Natural killer cell (primary cell): ENCODE results near the gene NPAT. TPM values are rescaled to one million over a fixed set of nuclear protein-coding genes. Genes with fewer than 3 reads are reported as not detected.

ENCODE experiments used
- ATAC-seq, 3 donors: fragments of 150-1000 bp in 2 of 3; fragments of 200-7000 bp in 1 of 3; cut with Tn5 transposase; 1 replicate in 1 of 3; 2 replicates in 2 of 3; pipeline ENCODE4 v1.10.0; 2021; ENCODE audit warnings: mild to moderate bottlenecking in 2 of 3, moderate library complexity in 2 of 3
- DNase-seq, 2 donors: peaks; one replicate each; pipeline versions ENCODE4 v3.0.0 to v3.0.0-alpha.2; 2013 to 2021; ENCODE audit warnings: mixed read lengths in 1 of 2
- H3K27ac ChIP-seq: one replicate; pipeline ENCODE4 v1.5.1; 2013; ENCODE audit warnings: mild to moderate bottlenecking, low read length
- H3K27me3 ChIP-seq: one replicate; pipeline ENCODE4 v1.6.1; 2013; ENCODE audit warnings: low read length; ENCODE audit not compliant: control insufficient read depth, insufficient read depth
- H3K36me3 ChIP-seq: one replicate; pipeline ENCODE4 v1.6.1; 2013; ENCODE audit warnings: low read length; ENCODE audit not compliant: control insufficient read depth, insufficient read depth
- H3K4me1 ChIP-seq: one replicate; pipeline ENCODE4 v1.6.1; 2013; ENCODE audit warnings: low read length; ENCODE audit not compliant: control insufficient read depth, insufficient read depth
- H3K4me3 ChIP-seq: one replicate; pipeline ENCODE4 v1.5.1; 2013; ENCODE audit warnings: low read length
- H3K9me3 ChIP-seq: one replicate; pipeline ENCODE4 v1.6.1; 2013; ENCODE audit warnings: low read length; ENCODE audit not compliant: control insufficient read depth, insufficient read depth
- H3K27ac Mint-ChIP-seq, 2 donors: one replicate each; pipeline ENCODE4 v1.8.0; 2022; ENCODE audit warnings: mild to moderate bottlenecking in 2 of 2, mixed read lengths in 2 of 2, moderate library complexity in 1 of 2
- H3K27me3 Mint-ChIP-seq, 2 donors: one replicate each; pipeline ENCODE4 v1.8.0; 2022; ENCODE audit warnings: low read depth in 2 of 2, mixed read lengths in 2 of 2
- H3K36me3 Mint-ChIP-seq: one replicate; pipeline ENCODE4 v1.8.0; 2022; ENCODE audit warnings: mixed read lengths
- H3K4me1 Mint-ChIP-seq, 2 donors: one replicate each; pipeline ENCODE4 v1.8.0; 2022; ENCODE audit warnings: mixed read lengths in 2 of 2
- H3K4me3 Mint-ChIP-seq: one replicate; pipeline ENCODE4 v1.8.0; 2022; ENCODE audit warnings: mild to moderate bottlenecking, moderate library complexity, mixed read lengths
- H3K9me3 Mint-ChIP-seq, 2 donors: one replicate each; pipeline ENCODE4 v1.8.0; 2022; ENCODE audit warnings: mixed read lengths in 2 of 2
- WGBS: methylation state at CpG from one replicate; pipeline ENCODE4 v1.1.7; 2013; ENCODE audit warnings: missing lambda C conversion rate; ENCODE audit not compliant: insufficient coverage; 5-methylcytosine and 5-hydroxymethylcytosine counted together
- intact Hi-C: fragments of 100-400 bp; cut with micrococcal nuclease; formaldehyde crosslinking; loops from one replicate; pipeline ENCODE4 v1.14.2; 2022
- total RNA-seq, 4 donors: library from RNA; stranded (reverse); fragments of 120-200 nt in 1 of 4; gene quantifications; one replicate each; pipeline versions ENCODE4 v1.2.3 to v1.2.4, GENCODE V29; 2013 to 2022
- TF ChIP-seq, protein P1 (sequence below): fragments of 200-600 bp; IDR thresholded peaks from one replicate; pipeline ENCODE4 v1.8.0; 2022; ENCODE audit warnings: antibody characterized with exemption

The NPAT gene
- total RNA-seq, 3 donors from 2014 or later (not counting 1 experiment from before 2014, with no cell fraction given) = 34.8 to 42.6 (median 36.1) TPM

DNA sequence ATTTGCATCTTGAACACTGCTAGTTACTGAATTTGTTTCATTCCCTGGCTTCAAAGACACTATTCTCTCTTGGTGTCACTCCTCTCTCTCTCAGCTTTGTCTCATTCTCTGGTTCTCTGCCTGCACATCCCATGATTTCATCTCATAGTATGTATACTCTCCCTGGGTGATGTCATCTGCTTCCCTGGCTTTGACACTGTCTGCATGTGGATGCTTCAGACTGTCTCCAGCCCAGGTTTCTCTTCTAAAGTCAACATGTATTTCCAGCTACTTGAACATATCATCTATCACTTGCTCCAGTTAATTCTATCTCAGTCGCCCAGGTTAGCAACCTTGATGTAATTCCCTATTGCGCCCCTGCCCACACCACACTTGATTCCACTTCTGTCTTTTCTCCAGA, 110.4 kb downstream of the NPAT start:
- DNase-seq (no peak), ATAC-seq (no peak)
- H3K27ac ChIP-seq = no peak overlapping the region
- peaks cover 3% of the 10 kb centered on the region for H3K36me3 ChIP-seq
- intact Hi-C loops = loop anchor here (10.0 kb wide), 1 partner anchor 543 kb away; no protein-coding TSS in a partner anchor
- H3K27ac Mint-ChIP-seq = peak overlapping the region in 1 of 2 donors; percentile 0
- H3K4me3 ChIP-seq = no peak overlapping the region
- H3K4me1 Mint-ChIP-seq = no peaks in the 10 kb centered on the region
- H3K4me3 Mint-ChIP-seq = no peak overlapping the region
- H3K36me3 Mint-ChIP-seq = no peaks in the 10 kb centered on the region
- H3K9me3 Mint-ChIP-seq = no peaks in the 10 kb centered on the region
- no peaks in the 10 kb centered on the region for H3K27me3 ChIP-seq
- H3K27me3 Mint-ChIP-seq = no peaks in the 10 kb centered on the region
- WGBS = 97% methylated on average over 2 of the region's 2 CpGs
- H3K9me3 ChIP-seq = no peaks in the 10 kb centered on the region
- H3K4me1 ChIP-seq = no peaks in the 10 kb centered on the region
- TF ChIP-seq, protein P1, sequence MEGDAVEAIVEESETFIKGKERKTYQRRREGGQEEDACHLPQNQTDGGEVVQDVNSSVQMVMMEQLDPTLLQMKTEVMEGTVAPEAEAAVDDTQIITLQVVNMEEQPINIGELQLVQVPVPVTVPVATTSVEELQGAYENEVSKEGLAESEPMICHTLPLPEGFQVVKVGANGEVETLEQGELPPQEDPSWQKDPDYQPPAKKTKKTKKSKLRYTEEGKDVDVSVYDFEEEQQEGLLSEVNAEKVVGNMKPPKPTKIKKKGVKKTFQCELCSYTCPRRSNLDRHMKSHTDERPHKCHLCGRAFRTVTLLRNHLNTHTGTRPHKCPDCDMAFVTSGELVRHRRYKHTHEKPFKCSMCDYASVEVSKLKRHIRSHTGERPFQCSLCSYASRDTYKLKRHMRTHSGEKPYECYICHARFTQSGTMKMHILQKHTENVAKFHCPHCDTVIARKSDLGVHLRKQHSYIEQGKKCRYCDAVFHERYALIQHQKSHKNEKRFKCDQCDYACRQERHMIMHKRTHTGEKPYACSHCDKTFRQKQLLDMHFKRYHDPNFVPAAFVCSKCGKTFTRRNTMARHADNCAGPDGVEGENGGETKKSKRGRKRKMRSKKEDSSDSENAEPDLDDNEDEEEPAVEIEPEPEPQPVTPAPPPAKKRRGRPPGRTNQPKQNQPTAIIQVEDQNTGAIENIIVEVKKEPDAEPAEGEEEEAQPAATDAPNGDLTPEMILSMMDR = no peak

DNA sequence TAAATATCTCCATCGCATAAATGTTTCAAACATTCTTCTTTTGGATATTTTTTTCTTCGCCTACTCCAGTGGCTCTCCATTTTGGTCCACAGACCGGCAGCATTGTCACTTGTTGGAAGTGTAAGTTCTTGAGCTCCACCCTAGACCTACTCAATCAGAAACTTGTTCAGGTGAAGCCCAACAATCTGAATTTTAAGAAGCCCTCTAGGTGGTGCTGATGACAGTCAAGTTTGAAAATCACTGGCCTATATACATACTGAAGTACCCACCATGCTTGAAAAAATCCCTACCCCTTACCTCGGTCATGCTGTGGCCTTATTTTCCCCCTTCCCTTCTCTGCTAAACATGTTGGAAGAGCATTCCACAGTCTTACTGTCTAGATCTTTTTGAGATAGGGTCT, 111.3 kb downstream of the NPAT start:
- no peak for ATAC-seq

More for the DNA sequence above, 111.3 kb downstream of the NPAT start:
- no peaks in the 10 kb centered on the region for H3K4me1 Mint-ChIP-seq
- H3K9me3 Mint-ChIP-seq = no peaks in the 10 kb centered on the region
- no peaks in the 10 kb centered on the region for H3K36me3 Mint-ChIP-seq
- Histone ChIP-seq H3K36me3 (peaks cover 3% of the 10 kb centered on the region), H3K4me3 (no peak overlapping the region), H3K27me3 (no peaks in the 10 kb centered on the region), H3K4me1 (no peaks in the 10 kb centered on the region), H3K9me3 (no peaks in the 10 kb centered on the region), H3K27ac (no peak overlapping the region)
- H3K27ac Mint-ChIP-seq = no peak overlapping the region
- TF ChIP-seq, protein P1 = no peak
- no peaks in the 10 kb centered on the region for H3K27me3 Mint-ChIP-seq
- WGBS = 93% methylated on average over 4 of the region's 4 CpGs
- H3K4me3 Mint-ChIP-seq = no peak overlapping the region
- intact Hi-C loops = loop anchor here (10.0 kb wide), 1 partner anchor 544 kb away; no protein-coding TSS in a partner anchor
- DNase-seq = no peak

Other genes starting within 250 kb of the NPAT start
- gene CUL5, start 213.7 kb downstream of the NPAT start, total RNA-seq = 10 to 100 TPM; 59.1 to 68.3 (median 60.2) TPM
- gene ACAT1, start 101.1 kb downstream of the NPAT start, total RNA-seq = 10 to 100 TPM in 2 of 3 donors, 1 to 10 TPM in 1; 7.4 to 15.4 (median 10.9) TPM
- gene ATM, start 429 bp upstream of the NPAT start, total RNA-seq = 100 to 1,000 TPM; 502 to 568 (median 539) TPM
- under 1 TPM; 0.14 to 0.68 (median 0.45) TPM for gene C11orf65, start 244.9 kb upstream of the NPAT start, total RNA-seq